ENCODE measurements around the gene ROR1.

ROR1 gene

DNA sequence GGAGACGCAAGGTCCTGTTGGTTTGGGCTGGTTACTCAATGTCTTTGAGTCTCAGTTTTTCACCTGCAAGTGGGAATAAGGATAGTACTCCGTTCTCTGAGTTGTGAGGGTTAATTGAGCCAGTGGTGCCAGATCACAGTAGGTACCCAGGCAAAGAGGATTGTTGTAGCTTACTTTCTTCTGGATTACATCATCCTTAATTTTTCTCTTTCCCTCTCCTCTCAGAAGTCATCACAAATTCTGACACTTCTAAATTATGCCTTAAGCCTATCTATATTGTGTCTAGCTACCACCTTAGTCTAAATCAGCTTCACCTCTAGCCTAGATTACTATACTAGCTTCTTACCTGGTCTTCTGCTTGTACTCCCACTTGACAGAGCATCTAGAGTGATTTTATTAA lies 149.5 kb downstream of the ROR1 start:
- TF ChIP-seq TCF4 (CRISPR knock-in tag; IDR thresholded peaks at IDR 0.05; ENCODE audit: borderline replicate concordance) = no peak
- no peak for ATAC-seq

- TF ChIP-seq ZFP30 (CRISPR knock-in tag; IDR thresholded peaks at IDR 0.05) (no peak), RARB (CRISPR knock-in tag; IDR thresholded peaks at IDR 0.05) (no peak), TOX (CRISPR knock-in tag; IDR thresholded peaks at IDR 0.05; ENCODE audit: borderline replicate concordance) (no peak), ZNF8 (CRISPR knock-in tag; IDR thresholded peaks at IDR 0.05) (no peak), TCF4 (CRISPR knock-in tag; IDR thresholded peaks at IDR 0.05; ENCODE audit: borderline replicate concordance) (no peak), TSHZ2 (CRISPR knock-in tag; IDR thresholded peaks at IDR 0.05) (no peak), SNAI2 (CRISPR knock-in tag; IDR thresholded peaks at IDR 0.05) (no peak), ARNTL (CRISPR knock-in tag; IDR thresholded peaks at IDR 0.05; ENCODE audit: borderline replicate concordance, low read depth) (no peak), ESRRG (CRISPR knock-in tag; IDR thresholded peaks at IDR 0.05) (no peak), ISL1 (CRISPR knock-in tag; IDR thresholded peaks at IDR 0.05) (no peak)
- TF ChIP-seq, protein P1, sequence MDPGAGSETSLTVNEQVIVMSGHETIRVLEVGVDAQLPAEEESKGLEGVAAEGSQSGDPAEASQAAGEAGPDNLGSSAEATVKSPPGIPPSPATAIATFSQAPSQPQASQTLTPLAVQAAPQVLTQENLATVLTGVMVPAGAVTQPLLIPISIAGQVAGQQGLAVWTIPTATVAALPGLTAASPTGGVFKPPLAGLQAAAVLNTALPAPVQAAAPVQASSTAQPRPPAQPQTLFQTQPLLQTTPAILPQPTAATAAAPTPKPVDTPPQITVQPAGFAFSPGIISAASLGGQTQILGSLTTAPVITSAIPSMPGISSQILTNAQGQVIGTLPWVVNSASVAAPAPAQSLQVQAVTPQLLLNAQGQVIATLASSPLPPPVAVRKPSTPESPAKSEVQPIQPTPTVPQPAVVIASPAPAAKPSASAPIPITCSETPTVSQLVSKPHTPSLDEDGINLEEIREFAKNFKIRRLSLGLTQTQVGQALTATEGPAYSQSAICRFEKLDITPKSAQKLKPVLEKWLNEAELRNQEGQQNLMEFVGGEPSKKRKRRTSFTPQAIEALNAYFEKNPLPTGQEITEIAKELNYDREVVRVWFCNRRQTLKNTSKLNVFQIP (CRISPR knock-in tag; IDR thresholded peaks at IDR 0.05; ENCODE audit: borderline replicate concordance, low read depth) = no peak
- ATAC-seq = no peak
Observed at GRCh38 chr1:63924600-63924999, 150.8 kb downstream of the ROR1 start.

GRCh38 chr1:63928186-63929105 lies 154.6 kb downstream of the ROR1 start:
- ATAC-seq = no peak
- no peak for TF ChIP-seq GLIS3 (CRISPR knock-in tag; IDR thresholded peaks at IDR 0.05)
- TF ChIP-seq ZFP3 (CRISPR knock-in tag; IDR thresholded peaks at IDR 0.05) = no peak
- TF ChIP-seq, protein P1 (CRISPR knock-in tag; IDR thresholded peaks at IDR 0.05; ENCODE audit: borderline replicate concordance, low read depth) = no peak

GRCh38 chr1:63929106-63929478 lies 155.3 kb downstream of the ROR1 start:
- TF ChIP-seq CSDC2 (CRISPR knock-in tag; IDR thresholded peaks at IDR 0.05) (no peak), ZC3H10 (CRISPR knock-in tag; IDR thresholded peaks at IDR 0.05) (no peak), SNAI2 (CRISPR knock-in tag; IDR thresholded peaks at IDR 0.05) (no peak)
- no peak for ATAC-seq

DNA sequence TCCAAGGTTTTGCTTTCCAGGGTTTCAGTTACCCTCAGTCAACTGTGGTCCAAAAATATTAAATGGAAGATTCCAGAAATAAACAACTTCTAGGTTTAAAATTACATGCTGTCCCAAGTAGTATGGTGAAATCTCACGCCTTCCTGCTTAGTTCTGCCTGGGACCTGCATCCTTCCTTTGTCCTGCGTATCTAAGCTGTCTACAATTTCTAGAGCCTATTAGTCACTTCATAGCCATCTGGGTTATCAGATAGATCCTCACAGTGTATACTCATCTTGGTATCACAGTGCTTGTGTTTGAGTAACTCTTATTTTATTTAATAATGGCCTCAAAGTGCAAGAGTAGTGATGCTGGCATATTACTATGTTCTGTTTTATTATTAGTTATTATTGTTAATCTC lies 157.7 kb downstream of the ROR1 start:
- ATAC-seq = peak; percentile 69
- TF ChIP-seq OSR1 (CRISPR knock-in tag; IDR thresholded peaks at IDR 0.05) (no peak), ISL1 (CRISPR knock-in tag; IDR thresholded peaks at IDR 0.05) (peak; percentile 54; the same call in 1 of the 2 replicates)

- TF ChIP-seq PPARA (CRISPR knock-in tag; IDR thresholded peaks at IDR 0.05; ENCODE audit: borderline replicate concordance) = no peak
- no peak for TF ChIP-seq GLIS3 (CRISPR knock-in tag; IDR thresholded peaks at IDR 0.05)
- TF ChIP-seq ZC3H10 (CRISPR knock-in tag; IDR thresholded peaks at IDR 0.05) = no peak
- TF ChIP-seq ARNTL (CRISPR knock-in tag; IDR thresholded peaks at IDR 0.05; ENCODE audit: borderline replicate concordance, low read depth) = no peak
- TF ChIP-seq TSHZ2 (CRISPR knock-in tag; IDR thresholded peaks at IDR 0.05) = no peak
- TF ChIP-seq OSR1 (CRISPR knock-in tag; IDR thresholded peaks at IDR 0.05) = no peak
- no peak for ATAC-seq
Observed at GRCh38 chr1:63934697-63935096, 160.9 kb downstream of the ROR1 start.

All from SK-N-SH treated with all-trans-retinoic acid at 6 μM for 48 hours (cell line).